Measurements from ENCODE around the gene RABEPK.
"Not testable (repeated sequence)": the region's sequence is repeated elsewhere in the genome, so short reads cannot be mapped to it uniquely, and the experiment has no call there.

Gene RABEPK

GRCh38 chr9:125254231-125254630 lies 53.9 kb downstream of the RABEPK start:
- no peak for DNase-seq

GRCh38 chr9:125255781-125256391 lies 55.5 kb downstream of the RABEPK start:
- DNase-seq = no peak

- no peak for DNase-seq
Observed at GRCh38 chr9:125258160-125258785, 57.9 kb downstream of the RABEPK start.

- no peak for DNase-seq
Observed at GRCh38 chr9:125258832-125259534, 58.6 kb downstream of the RABEPK start.

- DNase-seq = peak; percentile 13
Observed at GRCh38 chr9:125260561-125260960, 60.2 kb downstream of the RABEPK start.

- peak; percentile 88 for DNase-seq
Observed at GRCh38 chr9:125261501-125262293, 61.4 kb downstream of the RABEPK start, which contains the start of gene GAPVD1. Gene GAPVD1 (plus strand): TSS chr9:125261826. CDS start chr9:125298922, 37,096 bp downstream.

GRCh38 chr9:125262294-125262991 lies 62.1 kb downstream of the RABEPK start:
- no peak for DNase-seq

GRCh38 chr9:125264068-125264467 lies 63.7 kb downstream of the RABEPK start:
- DNase-seq = not testable (repeated sequence)

- no peak for DNase-seq
Observed at GRCh38 chr9:125268394-125269013, 68.2 kb downstream of the RABEPK start.

GRCh38 chr9:125269014-125269397 lies 68.7 kb downstream of the RABEPK start:
- DNase-seq = no peak

GRCh38 chr9:125271081-125271480 lies 70.7 kb downstream of the RABEPK start:
- no peak for DNase-seq

- no peak for DNase-seq
Observed at GRCh38 chr9:125272697-125273096, 72.4 kb downstream of the RABEPK start.

- DNase-seq = no peak
Observed at GRCh38 chr9:125276771-125277170, 76.4 kb downstream of the RABEPK start.

GRCh38 chr9:125277411-125277810 lies 77.1 kb downstream of the RABEPK start:
- DNase-seq = no peak

GRCh38 chr9:125280945-125281344 lies 80.6 kb downstream of the RABEPK start:
- DNase-seq = no peak
